ENCODE results near the gene DSCAM. TPM values are rescaled to one million over a fixed set of nuclear protein-coding genes. Genes with fewer than 3 reads are reported as not detected.

Gene DSCAM
- polyA plus RNA-seq, 4 donors: under 0.01 to 0.22 (median 0.13) TPM; not detected in 1

GRCh38 chr21:40166291-40166843, 680.6 kb downstream of the DSCAM start:
- 78 to 79% (median 78%) methylated on average over 6 of the region's 6 CpGs for WGBS, 3 donors
- Histone ChIP-seq H3K9me3 (ENCODE audit: control insufficient read depth in 2 of 2, insufficient read depth in 1 of 2, low read depth in 1 of 2, low read length in 1 of 2) (no peaks in the 10 kb centered on the region), H3K36me3 (ENCODE audit: control insufficient read depth in 3 of 3, insufficient read depth in 2 of 3, low read depth in 1 of 3, low read length in 3 of 3) (no peaks in the 10 kb centered on the region), H3K27ac (ENCODE audit: low read depth in 1 of 3, low read length in 2 of 3) (no peak overlapping the region), H3K4me1 (ENCODE audit: control insufficient read depth in 3 of 3, insufficient read depth in 2 of 3, low read depth in 1 of 3, low read length in 2 of 3) (no peaks in the 10 kb centered on the region), H3K27me3 (ENCODE audit: control insufficient read depth in 3 of 3, insufficient read depth in 3 of 3, low read length in 3 of 3) (no peaks in the 10 kb centered on the region), H3K4me3 (ENCODE audit: low read depth in 1 of 3, low read length in 3 of 3) (no peak overlapping the region)
- FAIRE-seq: no peak
- no peak for DNase-seq

- H3K4me3 ChIP-seq (ENCODE audit: low read depth in 1 of 3, low read length in 3 of 3): no peak overlapping the region
- DNase-seq (no peak), FAIRE-seq (no peak)
- no peaks in the 10 kb centered on the region for H3K4me1 ChIP-seq (ENCODE audit: control insufficient read depth in 3 of 3, insufficient read depth in 2 of 3, low read depth in 1 of 3, low read length in 2 of 3)
- no peak overlapping the region for H3K27ac ChIP-seq (ENCODE audit: low read depth in 1 of 3, low read length in 2 of 3)
- H3K27me3 ChIP-seq (ENCODE audit: control insufficient read depth in 3 of 3, insufficient read depth in 3 of 3, low read length in 3 of 3): no peaks in the 10 kb centered on the region
- H3K36me3 ChIP-seq (ENCODE audit: control insufficient read depth in 3 of 3, insufficient read depth in 2 of 3, low read depth in 1 of 3, low read length in 3 of 3): no peaks in the 10 kb centered on the region
- H3K9me3 ChIP-seq (ENCODE audit: control insufficient read depth in 2 of 2, insufficient read depth in 1 of 2, low read depth in 1 of 2, low read length in 1 of 2): no peaks in the 10 kb centered on the region
- 86 to 87% (median 87%) methylated on average over 11 of the region's 11 CpGs for WGBS, 3 donors
These were observed 681.2 kb downstream of the DSCAM start for GRCh38 chr21:40165773-40166070.

- no peak for FAIRE-seq
- H3K4me1 ChIP-seq (ENCODE audit: control insufficient read depth in 3 of 3, insufficient read depth in 2 of 3, low read depth in 1 of 3, low read length in 2 of 3): no peaks in the 10 kb centered on the region
- no peak overlapping the region for H3K27ac ChIP-seq (ENCODE audit: low read depth in 1 of 3, low read length in 2 of 3)
- H3K4me3 ChIP-seq (ENCODE audit: low read depth in 1 of 3, low read length in 3 of 3): no peak overlapping the region
- no peaks in the 10 kb centered on the region for H3K27me3 ChIP-seq (ENCODE audit: control insufficient read depth in 3 of 3, insufficient read depth in 3 of 3, low read length in 3 of 3)
- no peak for DNase-seq
- 74 to 77% (median 76%) methylated on average over 10 of the region's 10 CpGs for WGBS, 3 donors
- no peaks in the 10 kb centered on the region for H3K36me3 ChIP-seq (ENCODE audit: control insufficient read depth in 3 of 3, insufficient read depth in 2 of 3, low read depth in 1 of 3, low read length in 3 of 3)
- H3K9me3 ChIP-seq (ENCODE audit: control insufficient read depth in 2 of 2, insufficient read depth in 1 of 2, low read depth in 1 of 2, low read length in 1 of 2): no peaks in the 10 kb centered on the region
These were observed 681.8 kb downstream of the DSCAM start for GRCh38 chr21:40164905-40165772.

GRCh38 chr21:40162075-40162474, 684.9 kb downstream of the DSCAM start:
- Histone ChIP-seq H3K27me3 (ENCODE audit: control insufficient read depth in 3 of 3, insufficient read depth in 3 of 3, low read length in 3 of 3) (no peaks in the 10 kb centered on the region), H3K4me3 (ENCODE audit: low read depth in 1 of 3, low read length in 3 of 3) (no peak overlapping the region), H3K4me1 (ENCODE audit: control insufficient read depth in 3 of 3, insufficient read depth in 2 of 3, low read depth in 1 of 3, low read length in 2 of 3) (no peaks in the 10 kb centered on the region), H3K36me3 (ENCODE audit: control insufficient read depth in 3 of 3, insufficient read depth in 2 of 3, low read depth in 1 of 3, low read length in 3 of 3) (no peaks in the 10 kb centered on the region), H3K9me3 (ENCODE audit: control insufficient read depth in 2 of 2, insufficient read depth in 1 of 2, low read depth in 1 of 2, low read length in 1 of 2) (no peaks in the 10 kb centered on the region), H3K27ac (ENCODE audit: low read depth in 1 of 3, low read length in 2 of 3) (no peak overlapping the region)
- 44 to 66% (median 55%) methylated on average over 2 of the region's 2 CpGs for WGBS, 3 donors
- no peak for DNase-seq
- no peak for FAIRE-seq

- H3K4me3 ChIP-seq (ENCODE audit: low read depth in 1 of 3, low read length in 3 of 3): no peak overlapping the region
- 74 to 75% (median 75%) methylated on average over 5 of the region's 5 CpGs for whole genome bisulfite sequencing, 3 donors
- H3K27ac ChIP-seq (ENCODE audit: low read depth in 1 of 3, low read length in 2 of 3): no peak overlapping the region
- no peaks in the 10 kb centered on the region for H3K4me1 ChIP-seq (ENCODE audit: control insufficient read depth in 3 of 3, insufficient read depth in 2 of 3, low read depth in 1 of 3, low read length in 2 of 3)
- FAIRE-seq (no peak), DNase-seq (no peak)
- no peaks in the 10 kb centered on the region for H3K9me3 ChIP-seq (ENCODE audit: control insufficient read depth in 2 of 2, insufficient read depth in 1 of 2, low read depth in 1 of 2, low read length in 1 of 2)
- no peaks in the 10 kb centered on the region for H3K36me3 ChIP-seq (ENCODE audit: control insufficient read depth in 3 of 3, insufficient read depth in 2 of 3, low read depth in 1 of 3, low read length in 3 of 3)
- H3K27me3 ChIP-seq (ENCODE audit: control insufficient read depth in 3 of 3, insufficient read depth in 3 of 3, low read length in 3 of 3): no peaks in the 10 kb centered on the region
These were observed 686.0 kb downstream of the DSCAM start for GRCh38 chr21:40160911-40161310.

GRCh38 chr21:40158366-40158765, 688.6 kb downstream of the DSCAM start:
- H3K4me3 ChIP-seq (ENCODE audit: low read depth in 1 of 3, low read length in 3 of 3): no peak overlapping the region
- FAIRE-seq (no peak), DNase-seq (no peak)
- WGBS, 3 donors: 62 to 77% (median 66%) methylated on average over 3 of the region's 3 CpGs
- H3K27ac ChIP-seq (ENCODE audit: low read depth in 1 of 3, low read length in 2 of 3): no peak overlapping the region
- no peaks in the 10 kb centered on the region for H3K4me1 ChIP-seq (ENCODE audit: control insufficient read depth in 3 of 3, insufficient read depth in 2 of 3, low read depth in 1 of 3, low read length in 2 of 3)
- H3K9me3 ChIP-seq (ENCODE audit: control insufficient read depth in 2 of 2, insufficient read depth in 1 of 2, low read depth in 1 of 2, low read length in 1 of 2): no peaks in the 10 kb centered on the region
- H3K36me3 ChIP-seq (ENCODE audit: control insufficient read depth in 3 of 3, insufficient read depth in 2 of 3, low read depth in 1 of 3, low read length in 3 of 3): no peaks in the 10 kb centered on the region
- H3K27me3 ChIP-seq (ENCODE audit: control insufficient read depth in 3 of 3, insufficient read depth in 3 of 3, low read length in 3 of 3): no peaks in the 10 kb centered on the region

- Histone ChIP-seq H3K4me3 (ENCODE audit: low read depth in 1 of 3, low read length in 3 of 3) (no peak overlapping the region), H3K9me3 (ENCODE audit: control insufficient read depth in 2 of 2, insufficient read depth in 1 of 2, low read depth in 1 of 2, low read length in 1 of 2) (no peaks in the 10 kb centered on the region), H3K4me1 (ENCODE audit: control insufficient read depth in 3 of 3, insufficient read depth in 2 of 3, low read depth in 1 of 3, low read length in 2 of 3) (no peaks in the 10 kb centered on the region), H3K36me3 (ENCODE audit: control insufficient read depth in 3 of 3, insufficient read depth in 2 of 3, low read depth in 1 of 3, low read length in 3 of 3) (no peaks in the 10 kb centered on the region), H3K27me3 (ENCODE audit: control insufficient read depth in 3 of 3, insufficient read depth in 3 of 3, low read length in 3 of 3) (no peaks in the 10 kb centered on the region), H3K27ac (ENCODE audit: low read depth in 1 of 3, low read length in 2 of 3) (no peak overlapping the region)
- FAIRE-seq: no peak
- 61 to 76% (median 69%) methylated on average over 7 of the region's 7 CpGs for WGBS, 3 donors
- DNase-seq: no peak
These were observed 691.4 kb downstream of the DSCAM start for GRCh38 chr21:40155563-40155962.

- no peak for FAIRE-seq
- H3K27me3 ChIP-seq (ENCODE audit: control insufficient read depth in 3 of 3, insufficient read depth in 3 of 3, low read length in 3 of 3): no peaks in the 10 kb centered on the region
- H3K4me3 ChIP-seq (ENCODE audit: low read depth in 1 of 3, low read length in 3 of 3): no peak overlapping the region
- no peak overlapping the region for H3K27ac ChIP-seq (ENCODE audit: low read depth in 1 of 3, low read length in 2 of 3)
- no peak for DNase-seq
- no peaks in the 10 kb centered on the region for H3K4me1 ChIP-seq (ENCODE audit: control insufficient read depth in 3 of 3, insufficient read depth in 2 of 3, low read depth in 1 of 3, low read length in 2 of 3)
- H3K9me3 ChIP-seq (ENCODE audit: control insufficient read depth in 2 of 2, insufficient read depth in 1 of 2, low read depth in 1 of 2, low read length in 1 of 2): no peaks in the 10 kb centered on the region
- H3K36me3 ChIP-seq (ENCODE audit: control insufficient read depth in 3 of 3, insufficient read depth in 2 of 3, low read depth in 1 of 3, low read length in 3 of 3): no peaks in the 10 kb centered on the region
- 90 to 91% (median 91%) methylated on average over 4 of the region's 4 CpGs for WGBS, 3 donors
These were observed 693.6 kb downstream of the DSCAM start for GRCh38 chr21:40153351-40153750.

GRCh38 chr21:40152476-40152875, 694.5 kb downstream of the DSCAM start:
- Histone ChIP-seq H3K36me3 (ENCODE audit: control insufficient read depth in 3 of 3, insufficient read depth in 2 of 3, low read depth in 1 of 3, low read length in 3 of 3) (no peaks in the 10 kb centered on the region), H3K4me1 (ENCODE audit: control insufficient read depth in 3 of 3, insufficient read depth in 2 of 3, low read depth in 1 of 3, low read length in 2 of 3) (no peaks in the 10 kb centered on the region)

More at GRCh38 chr21:40152476-40152875, 694.5 kb downstream of the DSCAM start:
- DNase-seq (no peak), FAIRE-seq (no peak)
- H3K9me3 ChIP-seq (ENCODE audit: control insufficient read depth in 2 of 2, insufficient read depth in 1 of 2, low read depth in 1 of 2, low read length in 1 of 2): no peaks in the 10 kb centered on the region
- 70 to 71% (median 70%) methylated on average over 5 of the region's 5 CpGs for WGBS, 3 donors
- no peaks in the 10 kb centered on the region for H3K27me3 ChIP-seq (ENCODE audit: control insufficient read depth in 3 of 3, insufficient read depth in 3 of 3, low read length in 3 of 3)
- H3K4me3 ChIP-seq (ENCODE audit: low read depth in 1 of 3, low read length in 3 of 3): no peak overlapping the region
- H3K27ac ChIP-seq (ENCODE audit: low read depth in 1 of 3, low read length in 2 of 3): no peak overlapping the region

Measured in small intestine (tissue), 7 donors.